Cardiac septum (tissue), 1 donor: ENCODE measurements around the gene AVEN. TPM values are rescaled to one million over a fixed set of nuclear protein-coding genes. Genes with fewer than 3 reads are reported as not detected.

ENCODE experiments used
- DNase-seq: peaks from one replicate; pipeline ENCODE4 v3.0.0-alpha.2; 2020; ENCODE audit warnings: low spot score
- intact Hi-C: fragments of 100-400 bp; cut with DNase I; formaldehyde crosslinking; loops from one replicate; pipeline ENCODE4 v1.14.0; 2022
- total RNA-seq: library from RNA; stranded (reverse); fragmentation: NEBNext Ultra II Directional; extraction: Animal tissue kit (Norgen Biotek cat#: 25700); gene quantifications from one replicate; pipeline ENCODE4 v1.2.1, GENCODE V29; 2021
- donor health status: DM: no; HTN: no; CAD: no.

Gene AVEN
- total RNA-seq, 1 donor from 2014 or later, result 14.4 TPM

GRCh38 chr15:33941279-33942063, 97.5 kb downstream of the AVEN start:
- intact Hi-C loops, result no loop called here
- no peak for DNase-seq

- intact Hi-C loops, result no loop called here
- no peak for DNase-seq
Measured at GRCh38 chr15:33934921-33935320, 104.1 kb downstream of the AVEN start.

GRCh38 chr15:33934396-33934795, 104.6 kb downstream of the AVEN start:
- intact Hi-C loops, result no loop called here
- DNase-seq, result no peak

GRCh38 chr15:33932734-33933133, 106.3 kb downstream of the AVEN start:
- intact Hi-C loops, result no loop called here
- no peak for DNase-seq

GRCh38 chr15:33926260-33926659, 112.7 kb downstream of the AVEN start:
- no peak for DNase-seq
- intact Hi-C loops, result no loop called here

- intact Hi-C loops, result no loop called here
Measured at GRCh38 chr15:33923446-33923845, 115.6 kb downstream of the AVEN start.

GRCh38 chr15:33915571-33916407, 123.2 kb downstream of the AVEN start:
- intact Hi-C loops, result no loop called here
- no peak for DNase-seq

More at GRCh38 chr15:33923446-33923845, 115.6 kb downstream of the AVEN start:
- no peak for DNase-seq

GRCh38 chr15:33913459-33913858, 125.5 kb downstream of the AVEN start:
- DNase-seq, result no peak
- intact Hi-C loops, result no loop called here

- no peak for DNase-seq
- intact Hi-C loops, result no loop called here
Measured at GRCh38 chr15:33912326-33912725, 126.7 kb downstream of the AVEN start.

GRCh38 chr15:33910741-33911140, 128.3 kb downstream of the AVEN start:
- no peak for DNase-seq
- intact Hi-C loops, result no loop called here

- no peak for DNase-seq
- intact Hi-C loops, result no loop called here
Measured at GRCh38 chr15:33908406-33908805, 130.6 kb downstream of the AVEN start.

GRCh38 chr15:33907326-33907725, 131.7 kb downstream of the AVEN start:
- no peak for DNase-seq
- intact Hi-C loops, result no loop called here

GRCh38 chr15:33903661-33904060, 135.3 kb downstream of the AVEN start:
- DNase-seq, result no peak
- intact Hi-C loops, result no loop called here

GRCh38 chr15:33902043-33902442, 137.0 kb downstream of the AVEN start:
- intact Hi-C loops, result no loop called here
- no peak for DNase-seq

GRCh38 chr15:33894193-33894592, 144.8 kb downstream of the AVEN start:
- intact Hi-C loops, result no loop called here
- no peak for DNase-seq

GRCh38 chr15:33888176-33888575, 150.8 kb downstream of the AVEN start:
- DNase-seq, result no peak
- intact Hi-C loops, result no loop called here

GRCh38 chr15:33882921-33883320, 156.1 kb downstream of the AVEN start:
- intact Hi-C loops, result no loop called here
- DNase-seq, result no peak

GRCh38 chr15:33874156-33874555, 164.8 kb downstream of the AVEN start:
- intact Hi-C loops, result no loop called here
- no peak for DNase-seq

- DNase-seq, result no peak
- intact Hi-C loops, result no loop called here
Measured at GRCh38 chr15:33872416-33873106, 166.4 kb downstream of the AVEN start.

GRCh38 chr15:33871980-33872379, 167.0 kb downstream of the AVEN start:
- DNase-seq, result no peak
- intact Hi-C loops, result no loop called here
